Nephron (organoid): ENCODE measurements around the gene ANKRD44.

Experiments
- H3K27ac Mint-ChIP-seq, 3 experiments: 2 replicates each; pipeline ENCODE4 v1.8.0; 2020; ENCODE audit warnings: mixed read lengths in 3 of 3, mild to moderate bottlenecking in 2 of 3, moderate library complexity in 1 of 3
- H3K27me3 Mint-ChIP-seq: 2 replicates; pipeline ENCODE4 v1.8.0; 2021; ENCODE audit warnings: low read depth, mild to moderate bottlenecking, moderate library complexity, mixed read lengths
- H3K36me3 Mint-ChIP-seq: 2 replicates; pipeline ENCODE4 v1.8.0; 2020; ENCODE audit warnings: low read depth, mixed read lengths
- H3K4me1 Mint-ChIP-seq: 2 replicates; pipeline ENCODE4 v1.8.0; 2020; ENCODE audit warnings: mixed read lengths
- H3K4me3 Mint-ChIP-seq, 3 experiments: 2 replicates each; pipeline ENCODE4 v1.8.0; 2020; ENCODE audit warnings: mild to moderate bottlenecking in 3 of 3, mixed read lengths in 3 of 3, moderate library complexity in 2 of 3
- H3K9me3 Mint-ChIP-seq: 2 replicates; pipeline ENCODE4 v1.8.0; 2020; ENCODE audit warnings: mixed read lengths
- TF ChIP-seq, protein P1 (sequence below), 3 experiments: fragments of 200-600 bp; sonication (generic); IDR thresholded peaks; one replicate each; pipeline ENCODE4 v1.5.0; 2021; ENCODE audit warnings: antibody characterized with exemption in 3 of 3; ENCODE audit not compliant: unreplicated experiment in 3 of 3

The ANKRD44 gene

DNA sequence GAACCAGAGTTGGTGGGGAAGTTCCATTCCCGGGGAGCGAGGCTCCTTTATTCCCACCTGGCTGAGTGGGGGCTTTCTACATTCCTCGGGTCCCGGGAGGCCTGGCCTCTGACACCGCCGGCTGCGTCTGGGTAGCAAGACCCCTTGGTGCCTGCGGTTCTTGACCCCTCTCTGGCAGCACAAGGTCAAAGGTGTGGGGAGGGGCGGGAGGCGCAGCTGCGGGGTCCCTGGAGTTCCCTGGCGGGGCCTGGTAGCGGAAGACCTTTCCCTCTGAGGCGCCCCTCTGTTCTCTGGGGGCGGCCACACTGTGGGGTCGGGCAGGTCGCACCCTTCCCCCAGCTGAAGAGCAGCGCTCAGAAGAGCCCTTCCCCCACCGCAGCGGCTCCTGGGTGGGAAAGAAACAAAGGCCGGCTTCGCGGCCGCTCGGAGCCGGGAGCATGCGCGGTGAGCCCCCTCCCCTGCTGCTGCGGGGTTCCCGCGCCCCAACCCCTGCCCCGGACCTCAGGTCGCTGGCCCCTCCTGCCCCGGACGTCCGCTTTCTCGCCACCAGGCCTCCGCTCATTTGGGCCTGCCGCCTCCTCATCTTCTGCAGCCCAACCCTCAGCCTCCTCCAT, 146.3 kb downstream of the ANKRD44 start:
- TF ChIP-seq, protein P1, sequence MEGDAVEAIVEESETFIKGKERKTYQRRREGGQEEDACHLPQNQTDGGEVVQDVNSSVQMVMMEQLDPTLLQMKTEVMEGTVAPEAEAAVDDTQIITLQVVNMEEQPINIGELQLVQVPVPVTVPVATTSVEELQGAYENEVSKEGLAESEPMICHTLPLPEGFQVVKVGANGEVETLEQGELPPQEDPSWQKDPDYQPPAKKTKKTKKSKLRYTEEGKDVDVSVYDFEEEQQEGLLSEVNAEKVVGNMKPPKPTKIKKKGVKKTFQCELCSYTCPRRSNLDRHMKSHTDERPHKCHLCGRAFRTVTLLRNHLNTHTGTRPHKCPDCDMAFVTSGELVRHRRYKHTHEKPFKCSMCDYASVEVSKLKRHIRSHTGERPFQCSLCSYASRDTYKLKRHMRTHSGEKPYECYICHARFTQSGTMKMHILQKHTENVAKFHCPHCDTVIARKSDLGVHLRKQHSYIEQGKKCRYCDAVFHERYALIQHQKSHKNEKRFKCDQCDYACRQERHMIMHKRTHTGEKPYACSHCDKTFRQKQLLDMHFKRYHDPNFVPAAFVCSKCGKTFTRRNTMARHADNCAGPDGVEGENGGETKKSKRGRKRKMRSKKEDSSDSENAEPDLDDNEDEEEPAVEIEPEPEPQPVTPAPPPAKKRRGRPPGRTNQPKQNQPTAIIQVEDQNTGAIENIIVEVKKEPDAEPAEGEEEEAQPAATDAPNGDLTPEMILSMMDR (IDR thresholded peaks at IDR 0.05; ENCODE audit: unreplicated experiment in 3 of 3) = no peak
- Mint-ChIP-seq H3K27me3 (no peaks in the 10 kb centered on the region), H3K4me3 (peak overlapping the region; percentile 76 to 84 (median 78)), H3K36me3 (no peaks in the 10 kb centered on the region), H3K27ac (peak overlapping the region; percentile 77 to 98 (median 88)), H3K4me1 (peaks cover 34% of the 10 kb centered on the region), H3K9me3 (no peaks in the 10 kb centered on the region)

DNA sequence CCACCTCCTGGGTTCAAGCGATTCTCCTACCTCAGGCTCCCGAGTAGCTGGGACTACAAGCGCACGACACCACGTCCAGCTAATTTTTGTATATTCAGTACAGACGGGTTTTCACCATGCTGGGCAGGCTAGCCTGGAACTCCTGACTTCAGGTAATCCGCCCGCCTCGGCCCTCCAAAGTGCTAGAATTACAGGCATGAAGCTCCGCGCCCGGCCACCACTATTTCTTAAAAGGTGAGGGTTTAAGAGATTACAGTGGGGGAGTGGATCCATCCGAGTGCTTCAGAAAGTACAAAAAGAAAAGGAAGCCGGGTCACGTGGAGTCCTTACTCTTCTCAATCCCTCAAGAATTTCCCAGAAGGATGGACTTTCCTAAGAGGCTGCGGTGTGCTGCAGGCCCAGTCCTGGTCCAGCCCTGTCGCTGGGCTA, 146.9 kb downstream of the ANKRD44 start:
- H3K27me3 Mint-ChIP-seq = no peaks in the 10 kb centered on the region
- TF ChIP-seq, protein P1 (IDR thresholded peaks at IDR 0.05; ENCODE audit: unreplicated experiment in 3 of 3) = no peak
- H3K27ac Mint-ChIP-seq = peak overlapping the region; percentile 20 to 73 (median 54)
- H3K4me3 Mint-ChIP-seq = no peak overlapping the region
- H3K36me3 Mint-ChIP-seq = no peaks in the 10 kb centered on the region
- H3K4me1 Mint-ChIP-seq = peaks cover 34% of the 10 kb centered on the region
- no peaks in the 10 kb centered on the region for H3K9me3 Mint-ChIP-seq

DNA sequence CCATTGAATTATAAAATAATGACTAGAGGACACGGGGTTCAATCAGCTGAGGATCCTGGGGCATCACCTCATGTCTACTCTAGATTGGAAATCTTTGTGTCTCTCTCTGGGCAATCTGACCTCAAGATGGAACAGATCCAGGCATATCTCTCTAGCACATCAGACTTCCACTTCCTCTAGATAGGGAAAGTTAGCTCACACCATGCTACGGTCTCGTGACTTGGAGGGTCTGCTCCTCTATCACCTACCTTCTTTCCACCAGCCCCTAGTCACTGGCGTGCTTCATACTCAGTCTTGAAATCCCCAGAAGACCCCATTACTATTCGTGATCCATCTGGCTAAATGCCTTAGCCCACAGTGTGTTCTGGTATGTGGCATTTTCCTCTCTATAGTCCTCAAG, 148.8 kb downstream of the ANKRD44 start:
- H3K27ac Mint-ChIP-seq = peak overlapping the region in 1 of 3 experiments; percentile 39

DNA sequence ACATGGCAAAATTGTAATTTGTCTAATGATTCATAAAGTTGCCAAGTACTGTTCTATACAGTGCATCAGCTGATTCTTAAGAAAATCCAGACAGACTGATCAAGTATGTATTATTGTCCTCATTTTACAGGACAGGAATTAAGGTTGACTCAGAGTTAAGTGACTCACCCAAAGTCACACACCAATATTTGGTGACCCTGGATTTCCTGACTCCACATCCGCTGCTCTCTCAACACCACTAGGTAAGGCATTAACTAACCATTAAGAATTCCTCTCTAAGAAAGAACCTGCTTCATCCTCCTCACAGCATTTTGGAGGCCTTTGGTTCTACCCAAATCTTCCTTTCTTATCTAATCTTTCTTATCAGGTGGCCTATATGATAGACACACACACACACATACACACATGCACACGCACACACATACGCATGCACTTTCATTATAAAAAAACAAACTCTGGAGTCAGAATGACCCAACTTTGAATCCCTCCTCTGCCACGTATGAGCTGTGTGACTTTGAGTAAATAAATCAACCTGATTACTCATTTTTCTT, 150.8 kb downstream of the ANKRD44 start:
- Mint-ChIP-seq H3K9me3 (peaks cover 6% of the 10 kb centered on the region), H3K36me3 (no peaks in the 10 kb centered on the region), H3K4me1 (peaks cover 33% of the 10 kb centered on the region), H3K27me3 (no peaks in the 10 kb centered on the region), H3K27ac (peak overlapping the region in 1 of 3 experiments; percentile 25), H3K4me3 (no peak overlapping the region)
- TF ChIP-seq, protein P1 (IDR thresholded peaks at IDR 0.05; ENCODE audit: unreplicated experiment in 3 of 3) = no peak

More for the DNA sequence above, 148.8 kb downstream of the ANKRD44 start:
- Mint-ChIP-seq H3K9me3 (no peaks in the 10 kb centered on the region), H3K36me3 (no peaks in the 10 kb centered on the region), H3K4me3 (no peak overlapping the region), H3K27me3 (no peaks in the 10 kb centered on the region), H3K4me1 (peaks cover 38% of the 10 kb centered on the region)
- TF ChIP-seq, protein P1 (IDR thresholded peaks at IDR 0.05; ENCODE audit: unreplicated experiment in 3 of 3) = no peak

GRCh38 chr2:197158591-197159550, 151.7 kb downstream of the ANKRD44 start:
- TF ChIP-seq, protein P1 (IDR thresholded peaks at IDR 0.05; ENCODE audit: unreplicated experiment in 3 of 3) = no peak
- no peaks in the 10 kb centered on the region for H3K36me3 Mint-ChIP-seq
- peak overlapping the region in 1 of 3 experiments; percentile 16 for H3K27ac Mint-ChIP-seq

More at GRCh38 chr2:197158591-197159550, 151.7 kb downstream of the ANKRD44 start:
- peaks cover 6% of the 10 kb centered on the region for H3K9me3 Mint-ChIP-seq
- H3K4me3 Mint-ChIP-seq = no peak overlapping the region
- peaks cover 31% of the 10 kb centered on the region for H3K4me1 Mint-ChIP-seq
- no peaks in the 10 kb centered on the region for H3K27me3 Mint-ChIP-seq
